Raji (cell line): Measurements from ENCODE around the gene SYNGR1.

Experiments used
- POLR2A ChIP-seq: IDR thresholded peaks from 2 replicates; pipeline ENCODE4 v1.6.1; 2011; ENCODE audit warnings: low read depth, low read length, control low read depth; ENCODE audit not compliant: insufficient read depth

SYNGR1 gene

GRCh38 chr22:39312410-39312809 lies 37.4 kb upstream of the SYNGR1 start:
- TF ChIP-seq POLR2A = no peak

DNA sequence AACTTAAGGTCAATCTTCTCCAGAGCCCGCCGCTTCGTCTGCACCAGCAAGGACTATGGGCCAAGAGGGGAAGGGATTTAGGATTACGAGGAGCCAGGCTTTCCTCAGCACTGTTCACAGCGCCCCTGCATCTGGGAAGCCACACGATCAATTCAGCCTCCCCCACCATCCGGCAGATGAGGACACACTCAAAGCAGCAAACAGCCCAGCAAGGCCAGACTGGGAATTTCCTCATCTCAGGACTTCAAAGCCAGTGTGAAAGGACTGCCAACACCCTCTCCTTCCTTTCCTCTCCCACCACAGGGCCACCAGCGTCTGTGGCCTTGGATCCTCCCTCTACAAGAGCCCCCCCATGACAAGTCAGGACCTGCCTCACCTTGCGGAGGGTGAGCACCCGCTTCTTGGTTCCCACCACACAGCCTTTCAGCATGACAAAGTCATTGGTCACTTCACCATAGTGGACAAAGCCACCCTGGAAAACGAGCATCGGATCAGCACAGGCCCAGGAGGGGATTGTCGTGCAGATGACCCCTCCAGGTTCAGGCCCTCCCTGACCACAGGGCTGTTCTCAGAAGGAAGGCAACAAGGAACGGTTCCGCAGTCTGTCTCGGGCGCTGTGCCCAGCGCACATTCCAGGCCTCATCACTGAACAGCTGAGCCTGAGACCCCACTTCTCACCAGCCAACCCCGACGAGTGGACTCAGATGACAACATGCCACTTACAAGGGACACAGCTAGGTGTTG lies 36.4 kb upstream of the SYNGR1 start:
- TF ChIP-seq POLR2A = no peak

- no peak for TF ChIP-seq POLR2A
These were observed 35.4 kb upstream of the SYNGR1 start for GRCh38 chr22:39314251-39314971.

DNA sequence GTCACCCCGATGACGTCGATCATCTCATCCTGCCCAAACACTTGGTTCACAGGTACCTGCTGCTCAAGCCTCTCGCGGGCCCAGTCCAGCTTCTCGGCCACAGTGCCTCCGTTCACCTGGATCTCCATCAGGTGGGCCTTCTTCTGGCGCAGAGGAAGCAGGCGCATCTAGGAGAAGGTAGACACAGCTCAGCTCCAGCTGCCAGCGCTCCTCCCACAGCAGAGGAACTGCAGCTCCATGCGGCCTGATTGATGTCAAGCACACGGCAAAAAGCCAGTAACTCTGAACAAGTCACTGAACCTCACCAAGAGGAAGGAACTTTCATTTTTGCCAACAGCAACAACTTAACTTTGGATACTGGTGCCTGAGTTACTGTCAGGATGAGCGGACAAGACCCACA lies 34.4 kb upstream of the SYNGR1 start:
- no peak for TF ChIP-seq POLR2A

GRCh38 chr22:39316440-39317083 lies 33.2 kb upstream of the SYNGR1 start:
- no peak for TF ChIP-seq POLR2A

DNA sequence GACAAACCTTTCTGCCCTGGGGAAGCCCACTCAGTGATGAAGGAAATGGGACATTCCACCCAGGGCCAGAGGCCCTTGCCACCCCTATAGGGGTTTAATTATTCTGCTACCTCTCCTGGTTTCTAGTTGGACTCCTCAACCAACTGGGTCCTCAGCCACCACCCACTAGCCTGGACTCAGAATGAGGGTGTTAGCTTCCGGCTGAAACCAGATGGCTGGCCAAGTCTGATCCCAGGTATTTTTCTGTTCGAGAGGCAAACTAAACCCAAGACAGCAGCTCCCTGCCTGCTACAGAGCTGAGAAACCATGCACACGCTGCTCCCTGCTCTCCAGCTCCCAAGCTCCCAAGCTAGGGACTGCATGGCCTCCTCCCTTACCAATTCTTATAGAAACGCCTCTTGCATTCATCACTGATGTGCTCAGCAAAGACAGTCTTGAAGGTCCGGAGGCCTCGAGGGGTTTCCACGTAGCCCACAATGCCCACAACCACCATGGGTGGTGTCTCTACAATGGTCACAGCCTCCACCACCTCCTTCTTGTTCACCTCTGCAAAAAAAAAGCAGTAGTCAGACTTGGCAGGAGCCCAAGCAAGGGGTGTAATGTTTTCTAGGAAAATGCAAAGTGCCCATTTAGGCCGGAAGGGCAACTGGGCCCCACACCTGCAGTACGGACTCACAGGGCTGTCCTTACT lies 32.6 kb upstream of the SYNGR1 start:
- TF ChIP-seq POLR2A = no peak

GRCh38 chr22:39317775-39318506 lies 31.9 kb upstream of the SYNGR1 start:
- TF ChIP-seq POLR2A = peak; percentile 34; the same call in 1 of the 2 replicates

GRCh38 chr22:39318507-39319283 lies 31.1 kb upstream of the SYNGR1 start:
- no peak for TF ChIP-seq POLR2A

- TF ChIP-seq POLR2A = peak; percentile 100
These were observed 30.3 kb upstream of the SYNGR1 start, which contains the start of gene RPL3 for GRCh38 chr22:39319284-39320022. TSS of gene RPL3 (minus strand) at chr22:39319623. CDS start at chr22:39319597, 26 bp downstream.

DNA sequence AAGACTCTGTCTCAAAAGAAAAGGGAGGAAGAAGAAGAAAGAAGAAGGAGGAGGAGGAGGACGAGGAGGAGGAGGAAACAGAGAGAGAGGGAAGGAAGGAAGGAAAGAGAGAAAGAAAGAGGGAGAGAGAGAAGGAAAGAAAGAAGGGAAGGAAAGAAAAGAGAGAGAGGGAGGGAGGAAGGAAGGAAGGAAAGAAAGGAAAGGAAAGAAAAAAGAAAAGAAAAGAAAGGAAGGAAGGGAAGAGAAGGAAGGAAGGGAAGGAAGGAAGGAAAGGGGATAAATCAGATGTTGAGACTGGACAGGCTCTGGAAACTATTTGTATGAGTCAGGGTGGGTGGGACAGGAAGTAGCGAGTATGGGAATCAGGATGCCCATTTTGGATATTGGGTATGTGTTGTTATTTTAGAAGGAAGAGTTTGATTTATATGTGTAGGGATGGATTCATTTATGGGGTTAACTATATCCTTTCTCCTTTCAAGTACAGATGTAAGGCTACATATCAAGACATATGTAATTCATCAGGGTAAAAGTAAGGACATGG lies 24.3 kb upstream of the SYNGR1 start:
- no peak for TF ChIP-seq POLR2A

DNA sequence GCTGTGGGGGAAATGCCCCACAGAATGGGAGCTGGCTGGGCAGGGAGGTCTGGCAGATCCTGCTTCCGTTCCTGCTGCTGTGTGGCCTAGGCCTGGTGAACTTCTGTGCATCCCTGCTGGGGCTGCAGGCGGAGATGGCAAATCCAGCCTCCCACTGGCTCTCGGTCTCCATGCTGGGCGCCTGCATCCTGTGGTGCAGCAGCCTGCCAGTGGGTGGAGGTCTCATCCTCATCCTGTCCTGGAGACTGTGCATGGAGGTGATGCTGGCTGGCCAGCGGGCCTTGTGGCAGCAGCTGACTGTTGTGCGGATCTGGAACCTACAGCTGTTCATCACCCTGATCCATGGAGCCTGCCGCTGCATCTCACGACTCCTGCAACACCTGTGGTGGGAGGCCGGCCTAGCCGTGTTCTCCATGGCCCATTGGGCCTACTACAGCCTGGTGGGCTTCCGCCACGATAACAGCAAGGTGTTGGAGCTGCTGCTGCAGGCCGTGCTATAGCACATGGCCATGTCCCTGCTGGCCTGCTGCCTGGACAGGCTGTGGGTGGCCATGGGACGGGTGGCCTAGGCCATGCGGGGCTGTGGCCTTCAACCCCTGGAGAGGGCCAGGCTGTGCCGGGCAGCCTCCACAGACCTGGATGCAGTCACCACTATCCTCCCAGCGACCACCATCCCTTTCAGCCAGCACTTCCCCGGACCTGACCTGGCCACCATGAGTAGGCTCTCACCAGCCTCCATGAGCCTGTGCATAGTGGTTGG lies 21.6 kb upstream of the SYNGR1 start:
- TF ChIP-seq POLR2A = no peak

DNA sequence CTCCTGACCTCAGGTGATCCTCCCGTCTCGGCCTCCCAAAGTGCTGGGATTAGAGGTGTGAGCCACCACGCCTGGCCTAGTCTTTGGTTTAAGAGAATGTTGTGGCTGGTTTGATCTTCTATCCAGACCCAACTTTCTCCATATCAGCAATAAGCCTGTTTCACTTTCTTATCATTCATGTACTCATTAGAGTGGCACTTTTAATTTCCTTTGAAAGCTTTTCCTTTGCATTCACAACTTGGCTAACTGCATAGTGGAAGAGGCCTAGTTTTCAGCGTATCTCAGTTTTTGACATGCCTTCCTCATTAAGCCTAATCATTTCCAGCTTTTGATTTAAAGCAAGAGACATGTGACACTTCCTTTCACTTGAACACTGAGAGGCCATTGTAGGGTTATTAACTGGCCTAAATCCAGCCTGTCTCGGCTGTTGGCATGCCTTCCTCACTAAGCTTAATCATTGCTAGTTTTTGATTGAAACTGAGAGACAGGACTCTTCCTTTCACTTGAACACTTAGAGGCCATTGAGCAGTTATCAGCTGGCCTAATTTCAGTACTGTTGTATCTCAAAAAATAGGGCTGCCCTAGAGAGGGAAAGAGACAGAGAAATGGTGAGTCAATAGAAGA lies 17.2 kb upstream of the SYNGR1 start:
- no peak for TF ChIP-seq POLR2A

GRCh38 chr22:39336411-39336810 lies 13.4 kb upstream of the SYNGR1 start:
- TF ChIP-seq POLR2A = no peak
